K562 (cell line): ENCODE results near the gene TMEM217. TPM values are rescaled to one million over a fixed set of nuclear protein-coding genes. Genes with fewer than 3 reads are reported as not detected.

ENCODE experiments used
- ATAC-seq: fragments of 200-7000 bp; cut with Tn5 transposase; 3 replicates; pipeline ENCODE4 v1.9.1; 2020; ENCODE audit warnings: moderate library complexity
- BruUV-seq: library from RNA; stranded (reverse); fragments of 400-500 nt; replicated peaks from 2 replicates; lab custom pipeline; 2021; lab: Mats Ljungman, UMichigan
- CTCF ChIA-PET: fragments of 300-600 bp; formaldehyde crosslinking; extraction: SDS; loops from one replicate; lab custom pipeline; 2021; ENCODE audit warnings: low intra/inter-chr PET ratio; lab: Yijun Ruan, JAX
- POLR2A ChIA-PET: fragments of 300-600, 350-650 bp; sonication (Branson Sonifier 250); formaldehyde crosslinking; extraction: SDS; loops from one replicate; lab custom pipeline; 2021; ENCODE audit warnings: antibody characterized with exemption, inconsistent platforms; lab: Yijun Ruan, JAX
- DNase-seq, 4 experiments: peaks; one replicate each; pipeline versions ENCODE4 v3.0.0 to v3.0.0-alpha.2; 2011 to 2018; ENCODE audit warnings: low spot score in 3 of 4, mixed read lengths in 3 of 4; ENCODE audit errors: extremely low read depth in 1 of 4
- FAIRE-seq: peaks from 2 replicates; lab custom pipeline; 2011; peaks lifted over from hg19 to GRCh38; lab: Jason Lieb, UNC
- H2AFZ ChIP-seq: 2 replicates; pipeline ENCODE4 v1.6.0; 2011; ENCODE audit warnings: low read depth, low read length, control low read depth, inconsistent platforms
- H3K27ac ChIP-seq: fragments of 200-600 bp; 3 replicates; pipeline ENCODE4 v1.8.0; 2011; ENCODE audit warnings: low read depth, mild to moderate bottlenecking, control low read depth, inconsistent platforms, low read length, moderate library complexity, mixed read lengths; ENCODE audit errors: extremely low read depth
- H3K27me3 ChIP-seq, 2 experiments: fragments of 300-600 bp in 1 of 2; 2 replicates in 1 of 2; 3 replicates in 1 of 2; pipeline versions ENCODE4 v1.6.0 to v1.8.0; 2011; ENCODE audit warnings: inconsistent platforms in 2 of 2, low read length in 2 of 2, mild to moderate bottlenecking in 1 of 2, mixed read lengths in 1 of 2, moderate library complexity in 1 of 2; ENCODE audit not compliant: control insufficient read depth in 2 of 2, insufficient read depth in 2 of 2
- H3K36me3 ChIP-seq: fragments of 300-600 bp; 3 replicates; pipeline ENCODE4 v1.8.0; 2011; ENCODE audit warnings: mild to moderate bottlenecking, low read length, inconsistent platforms; ENCODE audit not compliant: control insufficient read depth, insufficient read depth
- H3K4me1 ChIP-seq, 2 experiments: fragments of 200-600 bp in 1 of 2; replicated peaks in 1 of 2; 2 replicates in 1 of 2; 3 replicates in 1 of 2; pipeline versions ENCODE4 v1.5.1 to v1.8.0; 2011; ENCODE audit warnings: inconsistent platforms in 2 of 2, low read length in 2 of 2, mild to moderate bottlenecking in 1 of 2, mixed read lengths in 1 of 2, moderate library complexity in 1 of 2; ENCODE audit not compliant: control insufficient read depth in 2 of 2, insufficient read depth in 2 of 2
- H3K4me2 ChIP-seq: 2 replicates; pipeline ENCODE4 v1.6.1; 2011; ENCODE audit warnings: low read length, control low read depth, inconsistent platforms, mixed read lengths; ENCODE audit not compliant: insufficient read depth
- H3K4me3 ChIP-seq: fragments of 200-600 bp; sonication (generic), shearing (Covaris generic); 2 replicates; pipeline ENCODE4 v1.5.1; 2016; ENCODE audit warnings: control low read depth, inconsistent platforms
- H3K79me2 ChIP-seq: fragments of 200-600 bp; 3 replicates; pipeline ENCODE4 v1.8.0; 2011; ENCODE audit warnings: low read length, inconsistent platforms; ENCODE audit not compliant: control insufficient read depth, insufficient read depth
- H3K9ac ChIP-seq, 2 experiments: 2 replicates each; pipeline versions ENCODE4 v1.6.0 to v1.6.1; 2011; ENCODE audit warnings: low read depth in 2 of 2, low read length in 2 of 2, control low read depth in 1 of 2, inconsistent platforms in 1 of 2, mild to moderate bottlenecking in 1 of 2, mixed read lengths in 1 of 2; ENCODE audit not compliant: insufficient read depth in 1 of 2
- H3K9me1 ChIP-seq: one replicate; pipeline ENCODE4 v1.6.0; 2011; ENCODE audit warnings: inconsistent platforms, mild to moderate bottlenecking, low read length, moderate library complexity; ENCODE audit not compliant: control insufficient read depth, insufficient read depth
- H3K9me3 ChIP-seq: replicated peaks from 2 replicates; pipeline ENCODE4 v1.5.1; 2011; ENCODE audit warnings: low read depth, low read length, inconsistent platforms; ENCODE audit not compliant: control insufficient read depth, insufficient read depth
- H4K20me1 ChIP-seq: replicated peaks from 2 replicates; pipeline ENCODE4 v1.6.1; 2011; ENCODE audit warnings: low read length, inconsistent platforms, mixed read lengths; ENCODE audit not compliant: control insufficient read depth, insufficient read depth
- CCAR2 ChIP-seq: fragments of 200-400 bp; formaldehyde crosslinking; IDR thresholded peaks from 2 replicates; pipeline ENCODE4 v1.6.1; 2017; ENCODE audit warnings: mild to moderate bottlenecking, low read depth, low read length
- CEBPG ChIP-seq, 3 experiments: fragments of 200-800 bp in 1 of 3; sonication (Bioruptor generic) in 1 of 3; sonication (generic) in 1 of 3; formaldehyde crosslinking in 1 of 3; IDR thresholded peaks in 2 of 3; conservative IDR thresholded peaks in 1 of 3; 2 replicates each; pipeline versions ENCODE4 v1.6.1 to v1.8.0; 2016 to 2022; ENCODE audit warnings: missing compliant biosample characterization in 2 of 3, missing genetic modification characterization in 2 of 3, mild to moderate bottlenecking in 1 of 3, missing genetic modification reagents in 1 of 3
- CHD1 ChIP-seq: fragments of 200-600 bp; sonication (generic); IDR thresholded peaks from one replicate; pipeline ENCODE4 v1.6.1; 2012; ENCODE audit warnings: mild to moderate bottlenecking, moderate library complexity, low read length, inconsistent platforms
- ELF2 ChIP-seq: fragments of 250-450 bp; sonication (Bioruptor Pico); IDR thresholded peaks from 2 replicates; pipeline ENCODE4 v1.5.0; 2021; ENCODE audit warnings: mild to moderate bottlenecking
- HNRNPH1 ChIP-seq: fragments of 200-400 bp; formaldehyde crosslinking; optimal IDR thresholded peaks from 2 replicates; pipeline ENCODE3; 2017; ENCODE audit warnings: low read depth, mild to moderate bottlenecking, low read length, moderate library complexity
- PHF20 ChIP-seq: fragments of 450-650 bp; IDR thresholded peaks from 2 replicates; pipeline ENCODE4 v1.6.1; 2018; ENCODE audit not compliant: partially characterized antibody
- POLR2A ChIP-seq: fragments of 450-650 bp; conservative IDR thresholded peaks from 2 replicates; pipeline ENCODE4 v1.6.1; 2016
- PTBP1 ChIP-seq: fragments of 200-400 bp; formaldehyde crosslinking; IDR thresholded peaks from 2 replicates; pipeline ENCODE4 v1.6.1; 2017; ENCODE audit warnings: low read depth, low read length
- SAFB2 ChIP-seq: fragments of 200-400 bp; formaldehyde crosslinking; IDR thresholded peaks from 2 replicates; pipeline ENCODE4 v1.6.1; 2018; ENCODE audit warnings: borderline replicate concordance, low read length, low read depth, moderate library complexity; ENCODE audit not compliant: severe bottlenecking
- WGBS: fragments of 100-300 bp; shearing (Covaris generic); methylation state at CpG from one replicate; pipeline ENCODE4 v1.1.6; 2016; ENCODE audit warnings: low coverage, mixed read lengths; ENCODE audit not compliant: insufficient coverage; ENCODE audit errors: missing lambda C conversion rate; 5-methylcytosine and 5-hydroxymethylcytosine counted together
- in situ Hi-C: fragments of 300-500 bp; cut with MboI; formaldehyde crosslinking; loops from 4 replicates; pipeline ENCODE4 v1.15.0; 2018; ENCODE audit warnings: inconsistent platforms, mixed read lengths
- intact Hi-C: fragments of 100-400 bp; cut with micrococcal nuclease; formaldehyde crosslinking; loops from 2 replicates; pipeline ENCODE4 v1.14.2; 2022
- polyA plus RNA-seq, 8 experiments: library from polyadenylated mRNA; depleted of rRNA in 4 of 8; stranded (reverse) in 5 of 8; unstranded in 3 of 8; fragments of >200 nt; fragmentation: Nextera tagmentation in 2 of 8; fragmentation: Illumina TruSeq in 1 of 8; extraction: Ambion mirVana in 2 of 8; extraction: Trizol in 1 of 8; gene quantifications; 2 replicates each; pipeline versions ENCODE4 v1.2.1 to v1.2.3, GENCODE V29; 2011 to 2014; ENCODE audit warnings: inconsistent platforms in 1 of 8, missing spikeins in 1 of 8
- total RNA-seq, 7 experiments: library from RNA; depleted of rRNA in 6 of 7; stranded (reverse); fragments of >200 nt in 6 of 7; fragmentation: Illumina TruSeq in 2 of 7; extraction: Trizol in 2 of 7; gene quantifications; 2 replicates each; pipeline versions ENCODE4 v1.2.1 to v1.2.3, GENCODE V29; 2011 to 2021; ENCODE audit warnings: low replicate concordance in 1 of 7
- TF ChIP-seq, protein P1 (sequence below), 2 experiments: fragments of 450-650 bp; IDR thresholded peaks; 2 replicates each; pipeline ENCODE4 v1.6.1; 2018; ENCODE audit warnings: mild to moderate bottlenecking in 2 of 2, low read depth in 1 of 2; ENCODE audit not compliant: partially characterized antibody in 2 of 2

Gene TMEM217
- total and polyA plus RNA-seq, 9 of the 15 experiments (the other 6 are each of a cell fraction or from before 2014, with no cell fraction given) = 1.3 to 8.0 (median 1.9) TPM

DNA sequence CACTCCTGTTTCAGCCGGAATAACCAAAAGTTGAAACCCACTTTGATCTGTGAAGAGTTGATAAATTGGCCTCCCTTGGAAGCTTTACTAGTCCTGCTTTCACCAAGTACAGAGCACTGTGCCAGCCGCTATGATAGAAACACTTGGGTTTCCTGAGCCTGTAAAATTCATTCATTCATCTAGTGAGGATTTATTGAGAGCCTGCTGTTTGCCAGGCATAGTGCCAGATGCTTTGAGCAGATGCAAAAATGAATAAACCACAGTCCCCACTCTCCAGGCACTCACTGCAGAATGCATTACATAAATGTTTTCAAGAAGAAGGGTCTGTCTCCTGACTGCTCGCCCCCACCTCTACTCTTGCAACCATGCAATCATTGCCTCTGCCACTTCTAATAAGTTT lies 25.3 kb upstream of the TMEM217 start (continued):
- TF ChIP-seq, protein P1, sequence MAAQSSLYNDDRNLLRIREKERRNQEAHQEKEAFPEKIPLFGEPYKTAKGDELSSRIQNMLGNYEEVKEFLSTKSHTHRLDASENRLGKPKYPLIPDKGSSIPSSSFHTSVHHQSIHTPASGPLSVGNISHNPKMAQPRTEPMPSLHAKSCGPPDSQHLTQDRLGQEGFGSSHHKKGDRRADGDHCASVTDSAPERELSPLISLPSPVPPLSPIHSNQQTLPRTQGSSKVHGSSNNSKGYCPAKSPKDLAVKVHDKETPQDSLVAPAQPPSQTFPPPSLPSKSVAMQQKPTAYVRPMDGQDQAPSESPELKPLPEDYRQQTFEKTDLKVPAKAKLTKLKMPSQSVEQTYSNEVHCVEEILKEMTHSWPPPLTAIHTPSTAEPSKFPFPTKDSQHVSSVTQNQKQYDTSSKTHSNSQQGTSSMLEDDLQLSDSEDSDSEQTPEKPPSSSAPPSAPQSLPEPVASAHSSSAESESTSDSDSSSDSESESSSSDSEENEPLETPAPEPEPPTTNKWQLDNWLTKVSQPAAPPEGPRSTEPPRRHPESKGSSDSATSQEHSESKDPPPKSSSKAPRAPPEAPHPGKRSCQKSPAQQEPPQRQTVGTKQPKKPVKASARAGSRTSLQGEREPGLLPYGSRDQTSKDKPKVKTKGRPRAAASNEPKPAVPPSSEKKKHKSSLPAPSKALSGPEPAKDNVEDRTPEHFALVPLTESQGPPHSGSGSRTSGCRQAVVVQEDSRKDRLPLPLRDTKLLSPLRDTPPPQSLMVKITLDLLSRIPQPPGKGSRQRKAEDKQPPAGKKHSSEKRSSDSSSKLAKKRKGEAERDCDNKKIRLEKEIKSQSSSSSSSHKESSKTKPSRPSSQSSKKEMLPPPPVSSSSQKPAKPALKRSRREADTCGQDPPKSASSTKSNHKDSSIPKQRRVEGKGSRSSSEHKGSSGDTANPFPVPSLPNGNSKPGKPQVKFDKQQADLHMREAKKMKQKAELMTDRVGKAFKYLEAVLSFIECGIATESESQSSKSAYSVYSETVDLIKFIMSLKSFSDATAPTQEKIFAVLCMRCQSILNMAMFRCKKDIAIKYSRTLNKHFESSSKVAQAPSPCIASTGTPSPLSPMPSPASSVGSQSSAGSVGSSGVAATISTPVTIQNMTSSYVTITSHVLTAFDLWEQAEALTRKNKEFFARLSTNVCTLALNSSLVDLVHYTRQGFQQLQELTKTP (IDR thresholded peaks at IDR 0.05; ENCODE audit: low read depth in 1 of 2, partially characterized antibody in 2 of 2) = no peak
- TF ChIP-seq CHD1 (no peak), CCAR2 (no peak), PTBP1 (no peak), ELF2 (CRISPR knock-in tag) (no peak), POLR2A (no peak), PHF20 (no peak)

DNA sequence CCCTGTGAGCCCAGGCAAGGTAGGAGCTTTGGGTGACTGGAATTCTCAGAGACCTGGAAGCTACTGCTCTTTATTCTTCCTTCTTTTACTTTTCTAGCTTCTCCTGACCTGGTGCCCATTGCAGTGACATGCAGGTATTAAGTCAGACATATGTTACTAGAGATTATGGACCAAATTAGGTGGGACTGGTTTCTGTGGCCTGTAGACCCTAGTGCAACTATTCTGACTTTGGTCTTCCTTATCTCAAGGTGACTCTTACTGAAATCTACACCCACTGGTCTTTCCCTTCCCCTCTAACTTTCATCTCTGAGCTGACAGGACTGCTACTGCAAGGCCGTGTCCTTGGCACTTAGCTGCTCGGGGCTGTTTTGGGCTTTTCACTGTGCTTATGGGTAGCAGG lies 24.4 kb upstream of the TMEM217 start:
- BruUV-seq = no TSS peak
- no peak overlapping the region for H3K4me3 ChIP-seq
- H3K9me3 ChIP-seq = no peaks in the 10 kb centered on the region
- no peaks in the 10 kb centered on the region for H3K27me3 ChIP-seq
- no peak overlapping the region for H2AFZ ChIP-seq
- peaks cover 4% of the 10 kb centered on the region; the same call in 1 of the 2 replicates for H4K20me1 ChIP-seq
- H3K27ac ChIP-seq = 0 out of 3 replicates have a peak overlapping the region, but pooled peaks have one; percentile 14
- POLR2A ChIA-PET = interaction anchor here (0.5 to 1.7 kb wide), 3 partner anchors 16 to 72 kb away, joined by 3 to 6 read pairs (median 3); no protein-coding TSS in a partner anchor
- WGBS = 89% methylated on average over 2 of the region's 2 CpGs
- intact Hi-C loops = no loop called here
- ATAC-seq = no peak
- H3K79me2 ChIP-seq = peaks cover 3% of the 10 kb centered on the region; the same call in 1 of the 3 replicates
- no peak for FAIRE-seq
- peaks cover 84% of the 10 kb centered on the region for H3K36me3 ChIP-seq
- CTCF ChIA-PET = no interaction called here
- H3K4me1 ChIP-seq = peaks cover 0 to 2% of the 10 kb centered on the region in 2 experiments; a peak in 1 of 5 replicates
- no peak overlapping the region for H3K4me2 ChIP-seq
- peak in 2 of 4 experiments; percentile 11 to 17 for DNase-seq
- H3K9me1 ChIP-seq = no peaks in the 10 kb centered on the region
- in situ Hi-C loops = no loop called here
- TF ChIP-seq SAFB2 = no peak
- TF ChIP-seq HNRNPH1 = no peak
- TF ChIP-seq CEBPG (CRISPR knock-in tag; IDR thresholded peaks at IDR 0.05) = no peak
- no peak for TF ChIP-seq CEBPG (tag; conservative IDR thresholded peaks at IDR 0.05 in 1 of 2, IDR thresholded peaks at IDR 0.05 in 1 of 2)
- H3K9ac ChIP-seq = peak overlapping the region in 1 of 2 experiments; percentile 53; a peak in 1 of 4 replicates
